Measurements from ENCODE around the gene RSPRY1.

RSPRY1 gene

DNA sequence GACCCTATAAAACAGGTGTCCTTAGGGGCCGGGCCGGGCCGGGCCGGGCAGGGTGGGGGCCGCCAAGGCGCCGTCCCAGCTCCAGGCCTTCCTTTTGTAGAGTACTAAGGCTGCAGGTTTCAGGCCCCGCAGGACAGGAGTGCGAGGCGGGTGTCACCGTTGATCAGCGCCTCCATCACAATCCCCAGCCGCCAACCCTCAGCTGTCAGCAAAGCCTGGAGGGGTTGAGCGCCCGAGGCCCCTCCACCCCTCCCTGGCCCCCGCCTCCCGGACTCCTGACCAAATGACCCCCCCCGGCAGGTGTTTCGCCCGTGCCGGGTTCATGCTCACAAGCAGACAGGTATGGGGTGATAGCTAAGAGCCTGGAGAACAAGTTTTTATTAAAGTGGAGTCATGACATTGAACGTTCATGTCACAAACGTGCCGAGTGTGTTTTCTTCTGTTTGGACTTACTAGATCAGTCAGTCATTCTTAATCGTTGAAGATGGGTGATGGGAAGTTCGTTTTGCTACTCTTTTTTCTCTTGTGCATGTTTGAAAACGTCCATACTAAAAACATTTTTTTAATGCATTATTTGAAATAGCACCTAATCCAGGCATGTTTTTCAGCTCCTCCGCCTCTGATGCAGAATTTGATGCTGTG, 59.5 kb downstream of the RSPRY1 start:
- H3K36me3 ChIP-seq (ENCODE audit: control insufficient read depth, insufficient read depth, low read length, severe bottlenecking): peaks cover 40% of the 10 kb centered on the region
- no peaks in the 10 kb centered on the region for H3K9me3 ChIP-seq (ENCODE audit: control insufficient read depth, low read length)
- DNase-seq (ENCODE audit: low read depth): peak; percentile 58
- H3K4me3 ChIP-seq (ENCODE audit: low read length): peak overlapping the region; percentile 91
- H3K9ac ChIP-seq (ENCODE audit: low read length): peak overlapping the region; percentile 94
- H3K27me3 ChIP-seq (replicated peaks; ENCODE audit: control insufficient read depth, insufficient read depth, low read length): no peaks in the 10 kb centered on the region
- H3K4me1 ChIP-seq (ENCODE audit: control insufficient read depth, insufficient read depth, low read length): peaks cover 11% of the 10 kb centered on the region

DNA sequence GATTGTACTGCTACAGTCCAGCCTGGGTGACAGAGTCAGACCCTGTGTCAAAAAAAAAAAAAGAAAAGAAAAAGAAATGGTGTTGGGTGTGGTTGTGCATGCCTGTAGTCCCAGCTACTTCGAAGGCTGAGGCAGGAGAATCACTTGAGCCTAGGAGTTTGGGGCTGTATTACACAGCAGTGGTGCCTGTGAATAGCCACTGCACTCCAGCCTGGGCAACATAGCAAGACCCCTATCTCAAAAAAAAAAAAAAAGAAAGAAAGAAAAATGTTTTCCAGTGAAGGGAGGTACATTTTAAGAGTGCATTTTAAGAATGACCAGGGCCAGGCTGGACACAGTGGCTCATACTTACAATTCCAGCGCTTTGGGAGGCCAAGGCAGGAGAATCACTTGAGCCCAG, 65.2 kb downstream of the RSPRY1 start:
- Histone ChIP-seq H3K4me3 (ENCODE audit: low read length) (no peak overlapping the region), H3K9ac (ENCODE audit: low read length) (no peak overlapping the region), H3K36me3 (ENCODE audit: control insufficient read depth, insufficient read depth, low read length, severe bottlenecking) (peaks cover 67% of the 10 kb centered on the region), H3K9me3 (ENCODE audit: control insufficient read depth, low read length) (no peaks in the 10 kb centered on the region), H3K4me1 (ENCODE audit: control insufficient read depth, insufficient read depth, low read length) (peaks cover 12% of the 10 kb centered on the region), H3K27me3 (replicated peaks; ENCODE audit: control insufficient read depth, insufficient read depth, low read length) (no peaks in the 10 kb centered on the region)
- no peak for DNase-seq (ENCODE audit: low read depth)

DNA sequence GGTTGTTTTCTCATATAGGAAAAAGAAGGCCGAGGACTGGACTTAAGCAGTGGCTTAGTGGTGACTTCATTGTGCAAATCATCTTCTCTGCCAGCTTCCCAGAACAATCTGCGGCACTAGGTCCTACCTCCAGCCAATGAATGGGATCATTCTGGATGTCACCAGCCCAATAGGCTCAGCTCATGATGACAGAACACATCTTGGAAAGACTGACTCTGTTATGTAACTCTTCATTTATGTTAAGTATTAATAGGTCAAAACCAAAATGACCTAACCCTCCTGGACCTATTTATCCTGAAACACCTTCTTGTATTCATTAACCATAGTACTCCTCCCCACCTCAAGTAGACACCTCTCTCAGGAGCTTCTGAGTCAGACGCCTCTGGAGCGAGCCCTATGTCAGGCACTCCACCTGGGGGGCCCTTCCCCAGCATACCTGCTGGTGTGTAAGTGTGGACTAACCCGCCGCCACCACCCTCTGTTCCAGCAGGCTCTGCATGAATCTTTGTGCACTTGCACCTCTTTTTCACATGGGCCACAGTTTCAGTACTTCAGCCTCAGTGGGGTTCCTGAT, 66.1 kb downstream of the RSPRY1 start:
- DNase-seq (ENCODE audit: low read depth): no peak
- H3K36me3 ChIP-seq (ENCODE audit: control insufficient read depth, insufficient read depth, low read length, severe bottlenecking): peaks cover 61% of the 10 kb centered on the region

DNA sequence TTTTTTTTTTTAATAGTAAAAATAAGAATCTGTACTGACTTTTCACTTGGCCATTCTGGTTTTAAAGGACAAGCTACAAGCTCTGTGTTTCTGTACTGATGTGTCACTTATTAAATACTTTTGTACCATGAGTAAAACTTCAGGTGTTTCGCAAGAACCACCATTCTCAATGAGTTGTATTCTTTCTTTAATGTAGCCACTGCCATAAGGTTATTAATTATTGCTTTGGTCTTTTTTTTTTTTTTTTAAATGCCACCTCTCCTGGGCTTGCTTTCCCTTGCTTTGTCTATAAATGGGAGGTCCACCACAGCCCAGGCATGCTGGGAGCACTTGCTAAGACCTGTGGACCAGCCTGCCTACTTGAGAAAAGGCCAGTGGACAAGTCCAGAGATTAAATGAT, 67.3 kb downstream of the RSPRY1 start:
- no peak for DNase-seq (ENCODE audit: low read depth)
- no peaks in the 10 kb centered on the region for H3K27me3 ChIP-seq (replicated peaks; ENCODE audit: control insufficient read depth, insufficient read depth, low read length)
- H3K9me3 ChIP-seq (ENCODE audit: control insufficient read depth, low read length): no peaks in the 10 kb centered on the region
- peaks cover 11% of the 10 kb centered on the region for H3K4me1 ChIP-seq (ENCODE audit: control insufficient read depth, insufficient read depth, low read length)
- H3K36me3 ChIP-seq (ENCODE audit: control insufficient read depth, insufficient read depth, low read length, severe bottlenecking): peaks cover 48% of the 10 kb centered on the region
- H3K9ac ChIP-seq (ENCODE audit: low read length): no peak overlapping the region
- no peak overlapping the region for H3K4me3 ChIP-seq (ENCODE audit: low read length)

More for the DNA sequence above, 66.1 kb downstream of the RSPRY1 start:
- H3K9me3 ChIP-seq (ENCODE audit: control insufficient read depth, low read length): no peaks in the 10 kb centered on the region
- no peak overlapping the region for H3K9ac ChIP-seq (ENCODE audit: low read length)
- H3K4me1 ChIP-seq (ENCODE audit: control insufficient read depth, insufficient read depth, low read length): peaks cover 11% of the 10 kb centered on the region
- no peak overlapping the region for H3K4me3 ChIP-seq (ENCODE audit: low read length)
- H3K27me3 ChIP-seq (replicated peaks; ENCODE audit: control insufficient read depth, insufficient read depth, low read length): no peaks in the 10 kb centered on the region

GRCh38 chr16:57255686-57256415, 69.7 kb downstream of the RSPRY1 start:
- Histone ChIP-seq H3K4me1 (ENCODE audit: control insufficient read depth, insufficient read depth, low read length) (peaks cover 19% of the 10 kb centered on the region), H3K36me3 (ENCODE audit: control insufficient read depth, insufficient read depth, low read length, severe bottlenecking) (peaks cover 25% of the 10 kb centered on the region), H3K4me3 (ENCODE audit: low read length) (no peak overlapping the region), H3K9ac (ENCODE audit: low read length) (no peak overlapping the region), H3K27me3 (replicated peaks; ENCODE audit: control insufficient read depth, insufficient read depth, low read length) (no peaks in the 10 kb centered on the region), H3K9me3 (ENCODE audit: control insufficient read depth, low read length) (no peaks in the 10 kb centered on the region)
- no peak for DNase-seq (ENCODE audit: low read depth)

- no peaks in the 10 kb centered on the region for H3K27me3 ChIP-seq (replicated peaks; ENCODE audit: control insufficient read depth, insufficient read depth, low read length)
- no peak overlapping the region for H3K4me3 ChIP-seq (ENCODE audit: low read length)
- H3K4me1 ChIP-seq (ENCODE audit: control insufficient read depth, insufficient read depth, low read length): peaks cover 19% of the 10 kb centered on the region
- H3K9me3 ChIP-seq (ENCODE audit: control insufficient read depth, low read length): no peaks in the 10 kb centered on the region
- peaks cover 15% of the 10 kb centered on the region for H3K36me3 ChIP-seq (ENCODE audit: control insufficient read depth, insufficient read depth, low read length, severe bottlenecking)
- no peak for DNase-seq (ENCODE audit: low read depth)
- no peak overlapping the region for H3K9ac ChIP-seq (ENCODE audit: low read length)
These were observed 70.7 kb downstream of the RSPRY1 start for GRCh38 chr16:57256601-57257395.

- Histone ChIP-seq H3K4me3 (ENCODE audit: low read length) (no peak overlapping the region), H3K9ac (ENCODE audit: low read length) (no peak overlapping the region), H3K4me1 (ENCODE audit: control insufficient read depth, insufficient read depth, low read length) (peaks cover 19% of the 10 kb centered on the region), H3K36me3 (ENCODE audit: control insufficient read depth, insufficient read depth, low read length, severe bottlenecking) (peaks cover 8% of the 10 kb centered on the region), H3K27me3 (replicated peaks; ENCODE audit: control insufficient read depth, insufficient read depth, low read length) (no peaks in the 10 kb centered on the region), H3K9me3 (ENCODE audit: control insufficient read depth, low read length) (no peaks in the 10 kb centered on the region)
- DNase-seq (ENCODE audit: low read depth): no peak
These were observed 71.4 kb downstream of the RSPRY1 start for GRCh38 chr16:57257455-57258070.

- H3K36me3 ChIP-seq (ENCODE audit: control insufficient read depth, insufficient read depth, low read length, severe bottlenecking): no peaks in the 10 kb centered on the region
These were observed 72.2 kb downstream of the RSPRY1 start for GRCh38 chr16:57258226-57258909.

DNA sequence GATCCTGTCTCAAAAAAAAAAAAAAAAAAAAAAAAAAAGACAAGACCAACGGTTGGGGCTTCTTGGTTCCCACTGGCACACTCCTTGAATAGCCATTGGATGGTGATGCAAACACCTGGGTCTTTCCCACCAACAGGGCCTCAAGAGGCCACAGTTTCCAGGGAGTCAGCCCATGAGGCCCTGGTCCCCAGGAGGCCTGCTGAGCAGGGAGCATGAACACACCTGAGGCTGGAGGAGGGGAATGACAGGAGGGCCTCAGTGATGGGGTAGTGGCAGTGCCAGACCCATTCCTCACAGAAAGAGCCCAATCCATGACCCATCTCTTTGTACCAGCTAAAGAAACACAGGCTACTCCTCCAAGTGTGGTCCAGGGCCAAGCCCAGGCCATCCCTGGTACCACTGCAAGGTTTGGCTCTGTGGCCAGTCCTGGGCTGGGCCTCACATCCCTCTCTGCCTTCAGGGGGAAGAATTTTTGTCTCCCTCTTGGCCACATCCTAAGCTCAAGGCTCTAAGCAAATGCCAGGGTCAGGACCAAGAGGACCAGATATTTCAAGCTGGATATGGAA, 72.9 kb downstream of the RSPRY1 start:
- no peaks in the 10 kb centered on the region for H3K27me3 ChIP-seq (replicated peaks; ENCODE audit: control insufficient read depth, insufficient read depth, low read length)

More at GRCh38 chr16:57258226-57258909, 72.2 kb downstream of the RSPRY1 start:
- H3K27me3 ChIP-seq (replicated peaks; ENCODE audit: control insufficient read depth, insufficient read depth, low read length): no peaks in the 10 kb centered on the region
- no peak overlapping the region for H3K9ac ChIP-seq (ENCODE audit: low read length)
- DNase-seq (ENCODE audit: low read depth): no peak
- H3K4me1 ChIP-seq (ENCODE audit: control insufficient read depth, insufficient read depth, low read length): peaks cover 11% of the 10 kb centered on the region
- H3K4me3 ChIP-seq (ENCODE audit: low read length): no peak overlapping the region
- H3K9me3 ChIP-seq (ENCODE audit: control insufficient read depth, low read length): no peaks in the 10 kb centered on the region

GRCh38 chr16:57260294-57260929, 74.3 kb downstream of the RSPRY1 start:
- peak overlapping the region; percentile 4 for H3K4me3 ChIP-seq (ENCODE audit: low read length)
- DNase-seq (ENCODE audit: low read depth): peak; percentile 70
- H3K9me3 ChIP-seq (ENCODE audit: control insufficient read depth, low read length): no peaks in the 10 kb centered on the region

More for the DNA sequence above, 72.9 kb downstream of the RSPRY1 start:
- Histone ChIP-seq H3K36me3 (ENCODE audit: control insufficient read depth, insufficient read depth, low read length, severe bottlenecking) (no peaks in the 10 kb centered on the region), H3K4me3 (ENCODE audit: low read length) (no peak overlapping the region), H3K9ac (ENCODE audit: low read length) (no peak overlapping the region), H3K4me1 (ENCODE audit: control insufficient read depth, insufficient read depth, low read length) (peaks cover 8% of the 10 kb centered on the region), H3K9me3 (ENCODE audit: control insufficient read depth, low read length) (no peaks in the 10 kb centered on the region)
- no peak for DNase-seq (ENCODE audit: low read depth)

More at GRCh38 chr16:57260294-57260929, 74.3 kb downstream of the RSPRY1 start:
- Histone ChIP-seq H3K36me3 (ENCODE audit: control insufficient read depth, insufficient read depth, low read length, severe bottlenecking) (no peaks in the 10 kb centered on the region), H3K4me1 (ENCODE audit: control insufficient read depth, insufficient read depth, low read length) (peaks cover 8% of the 10 kb centered on the region), H3K27me3 (replicated peaks; ENCODE audit: control insufficient read depth, insufficient read depth, low read length) (peaks cover 5% of the 10 kb centered on the region), H3K9ac (ENCODE audit: low read length) (no peak overlapping the region)

Data from adipocyte (in vitro differentiated cells).